ENCODE data around the gene SORD.

The SORD gene

DNA sequence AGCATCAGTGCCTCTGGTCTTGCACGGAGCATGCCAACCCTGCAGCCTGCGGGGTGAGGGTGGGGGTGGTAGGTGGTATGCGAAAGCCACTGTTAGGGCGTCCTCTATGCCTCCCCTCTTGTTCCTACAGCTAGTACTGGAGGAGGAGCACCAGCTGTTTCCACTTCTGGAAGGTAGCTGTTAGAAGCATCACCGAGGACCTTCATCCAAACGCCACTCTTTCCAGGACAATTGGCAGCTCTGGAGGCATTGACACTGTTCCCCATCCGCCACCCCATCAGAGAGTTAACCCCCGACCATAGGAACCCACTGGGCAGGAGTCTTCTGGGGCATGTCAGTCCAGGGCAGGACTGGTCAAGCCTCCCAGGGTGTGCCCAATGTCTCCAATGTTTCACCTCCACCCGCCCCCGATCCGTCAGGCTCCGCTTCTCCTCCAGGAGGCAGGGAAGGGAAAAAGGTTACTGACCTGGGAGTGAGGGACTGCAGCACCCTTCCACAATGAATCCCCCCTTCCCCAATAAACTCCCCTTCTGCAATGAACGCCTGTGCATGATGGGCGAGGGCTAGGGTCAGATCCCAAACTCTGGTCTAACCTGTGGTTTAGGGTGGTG, 90.5 kb downstream of the SORD start:
- no peak overlapping the region for H3K4me2 ChIP-seq
- H3K9ac ChIP-seq, result no peak overlapping the region
- H3K27me3 ChIP-seq, result peaks cover 64 to 69% (median 67%) of the 10 kb centered on the region in 11 experiments
- no peak overlapping the region for H3K4me3 ChIP-seq
- H3K4me1 ChIP-seq, result peaks cover 0 to 12% (median 2%) of the 10 kb centered on the region in 10 experiments; a peak in 7 of 20 replicates
- 0 out of 22 replicates have a peak, but pooled peaks cover 0 to 7% (median 0%) of the 10 kb centered on the region in 11 experiments for H4K20me1 ChIP-seq
- H3K27ac ChIP-seq, result no peak overlapping the region
- TF ChIP-seq Cebpa-rat (IDR thresholded peaks at IDR 0.05), result no peak
- peaks cover 25 to 44% (median 31%) of the 10 kb centered on the region in 11 experiments for H3K9me3 ChIP-seq (replicated peaks in 1 of 11)
- H3K36me3 ChIP-seq, result 0 out of 22 replicates have a peak, but pooled peaks cover 0 to 2% (median 0%) of the 10 kb centered on the region in 11 experiments

- H3K4me1 ChIP-seq, result peaks cover 0 to 12% (median 2%) of the 10 kb centered on the region in 10 experiments; a peak in 7 of 20 replicates
- peaks cover 64 to 69% (median 67%) of the 10 kb centered on the region in 11 experiments for H3K27me3 ChIP-seq
- no peak within 1 kb of the TSS for H3K27ac ChIP-seq
- H3K36me3 ChIP-seq, result 0 out of 22 replicates have a peak, but pooled peaks cover 0 to 2% (median 0%) of the 10 kb centered on the region in 11 experiments
- H3K4me2 ChIP-seq, result no peak within 1 kb of the TSS
- peaks cover 25 to 44% (median 31%) of the 10 kb centered on the region in 11 experiments for H3K9me3 ChIP-seq (replicated peaks in 1 of 11)
- no peak within 1 kb of the TSS for H3K4me3 ChIP-seq
- no peak within 1 kb of the TSS for H3K9ac ChIP-seq
- no peak for TF ChIP-seq Cebpa-rat (IDR thresholded peaks at IDR 0.05)
- H4K20me1 ChIP-seq, result 0 out of 22 replicates have a peak, but pooled peaks cover 0 to 7% (median 0%) of the 10 kb centered on the region in 11 experiments
Measured at GRCh38 chr15:45114076-45114750, 91.2 kb downstream of the SORD start, which contains the start of the genes DUOX2 and DUOXA2. DUOX2 (minus strand) TSS chr15:45114172; CDS start chr15:45113411, 761 bp downstream. DUOXA2 (plus strand) TSS chr15:45114326; CDS start chr15:45114606, 280 bp downstream.

- no peak overlapping the region for H3K4me2 ChIP-seq
- no peak overlapping the region for H3K27ac ChIP-seq
- H3K9ac ChIP-seq, result no peak overlapping the region
- no peak for TF ChIP-seq Cebpa-rat (IDR thresholded peaks at IDR 0.05)
- H3K4me1 ChIP-seq, result peaks cover 0 to 9% (median 2%) of the 10 kb centered on the region in 10 experiments; a peak in 7 of 20 replicates
- 0 out of 22 replicates have a peak, but pooled peaks cover 0 to 7% (median 0%) of the 10 kb centered on the region in 11 experiments for H4K20me1 ChIP-seq
- peaks cover 25 to 44% (median 31%) of the 10 kb centered on the region in 11 experiments for H3K9me3 ChIP-seq (replicated peaks in 1 of 11)
- H3K27me3 ChIP-seq, result peaks cover 64 to 69% (median 67%) of the 10 kb centered on the region in 11 experiments
- H3K36me3 ChIP-seq, result 0 out of 22 replicates have a peak, but pooled peaks cover 0 to 2% (median 0%) of the 10 kb centered on the region in 11 experiments
- H3K4me3 ChIP-seq, result no peak overlapping the region
Measured at GRCh38 chr15:45114751-45115085, 91.7 kb downstream of the SORD start.

GRCh38 chr15:45115312-45115820, 92.4 kb downstream of the SORD start:
- H3K27me3 ChIP-seq, result peaks cover 64 to 69% (median 67%) of the 10 kb centered on the region in 11 experiments
- H3K4me1 ChIP-seq, result peaks cover 0 to 5% (median 0%) of the 10 kb centered on the region in 10 experiments; a peak in 1 of 20 replicates
- H3K36me3 ChIP-seq, result 0 out of 22 replicates have a peak, but pooled peaks cover 0 to 2% (median 0%) of the 10 kb centered on the region in 11 experiments
- 0 out of 22 replicates have a peak, but pooled peaks cover 0 to 7% (median 0%) of the 10 kb centered on the region in 11 experiments for H4K20me1 ChIP-seq
- TF ChIP-seq Cebpa-rat (IDR thresholded peaks at IDR 0.05), result no peak
- no peak overlapping the region for H3K9ac ChIP-seq
- H3K4me2 ChIP-seq, result no peak overlapping the region
- peaks cover 25 to 40% (median 31%) of the 10 kb centered on the region in 11 experiments for H3K9me3 ChIP-seq (replicated peaks in 1 of 11)
- no peak overlapping the region for H3K4me3 ChIP-seq
- no peak overlapping the region for H3K27ac ChIP-seq

DNA sequence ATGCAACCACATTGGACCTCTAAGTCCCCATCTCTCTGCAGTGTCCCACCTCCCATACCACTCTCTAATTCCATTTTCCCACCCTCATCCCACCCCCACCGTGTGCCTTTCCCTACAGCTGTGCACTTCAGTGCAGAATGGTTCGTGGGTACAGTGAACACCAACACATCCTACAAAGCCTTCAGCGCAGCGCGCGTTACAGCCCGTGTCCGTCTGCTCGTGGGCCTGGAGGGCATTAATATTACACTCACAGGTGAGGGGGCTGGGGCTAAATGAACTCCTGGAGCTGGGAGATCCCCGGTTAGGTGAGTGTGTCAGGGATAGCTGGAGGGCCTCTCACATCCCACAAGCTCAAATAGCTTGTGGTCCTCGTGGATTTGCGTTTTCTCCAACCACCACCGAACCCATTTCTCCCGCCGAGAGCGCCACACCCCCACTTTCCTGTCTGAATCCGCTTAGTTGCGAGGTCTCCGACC, 93.0 kb downstream of the SORD start:
- Histone ChIP-seq H3K4me2 (no peak overlapping the region), H3K4me3 (no peak overlapping the region), H3K27ac (no peak overlapping the region), H4K20me1 (0 out of 22 replicates have a peak, but pooled peaks cover 0 to 7% (median 0%) of the 10 kb centered on the region in 11 experiments), H3K9ac (no peak overlapping the region), H3K36me3 (0 out of 22 replicates have a peak, but pooled peaks cover 0 to 2% (median 0%) of the 10 kb centered on the region in 11 experiments), H3K9me3 (replicated peaks in 1 of 11) (peaks cover 25 to 37% (median 31%) of the 10 kb centered on the region in 11 experiments), H3K4me1 (peaks cover 0 to 5% (median 0%) of the 10 kb centered on the region in 10 experiments; a peak in 4 of 20 replicates), H3K27me3 (peaks cover 64 to 69% (median 67%) of the 10 kb centered on the region in 11 experiments)
- TF ChIP-seq Cebpa-rat (IDR thresholded peaks at IDR 0.05), result no peak

DNA sequence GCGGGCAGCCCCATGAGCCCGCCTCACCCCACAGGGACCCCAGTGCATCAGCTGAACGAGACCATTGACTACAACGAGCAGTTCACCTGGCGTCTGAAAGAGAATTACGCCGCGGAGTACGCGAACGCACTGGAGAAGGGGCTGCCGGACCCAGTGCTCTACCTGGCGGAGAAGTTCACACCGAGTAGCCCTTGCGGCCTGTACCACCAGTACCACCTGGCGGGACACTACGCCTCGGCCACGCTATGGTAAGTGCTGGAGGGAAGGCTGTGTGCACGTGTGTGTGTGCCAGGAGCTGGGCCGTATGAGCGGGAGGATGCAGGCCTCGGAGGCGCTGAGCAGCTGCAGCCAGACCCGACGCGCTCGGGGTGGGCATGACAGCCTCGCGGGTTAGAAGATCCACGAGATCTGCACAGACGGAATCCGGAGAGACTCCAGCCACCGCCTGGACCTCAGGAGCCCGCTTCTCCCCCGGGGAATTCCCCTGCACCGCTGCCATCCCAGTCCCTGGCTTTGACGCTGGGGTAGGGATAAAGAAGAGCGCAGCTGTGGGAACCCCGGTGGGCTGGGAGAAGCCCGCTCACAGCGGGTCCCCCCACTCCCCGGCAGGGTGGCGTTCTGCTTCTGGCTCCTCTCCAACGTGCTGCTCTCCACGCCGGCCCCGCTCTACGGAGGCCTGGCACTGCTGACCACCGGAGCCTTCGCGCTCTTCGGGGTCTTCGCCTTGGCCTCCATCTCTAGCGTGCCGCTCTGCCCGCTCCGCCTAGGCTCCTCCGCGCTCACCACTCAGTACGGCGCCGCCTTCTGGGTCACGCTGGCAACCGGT, 93.7 kb downstream of the SORD start:
- H3K27me3 ChIP-seq, result peaks cover 62 to 64% (median 63%) of the 10 kb centered on the region in 11 experiments
- H3K4me1 ChIP-seq, result peaks cover 0 to 9% (median 4%) of the 10 kb centered on the region in 10 experiments; a peak in 9 of 20 replicates
- 0 out of 22 replicates have a peak, but pooled peaks cover 0 to 2% (median 0%) of the 10 kb centered on the region in 11 experiments for H3K36me3 ChIP-seq
- H3K27ac ChIP-seq, result no peak overlapping the region
- H4K20me1 ChIP-seq, result 0 out of 22 replicates have a peak, but pooled peaks cover 0 to 7% (median 0%) of the 10 kb centered on the region in 11 experiments
- no peak overlapping the region for H3K9ac ChIP-seq
- peaks cover 20 to 32% (median 25%) of the 10 kb centered on the region in 11 experiments for H3K9me3 ChIP-seq (replicated peaks in 1 of 11)
- H3K4me3 ChIP-seq, result no peak overlapping the region
- no peak for TF ChIP-seq Cebpa-rat (IDR thresholded peaks at IDR 0.05)
- no peak overlapping the region for H3K4me2 ChIP-seq

DNA sequence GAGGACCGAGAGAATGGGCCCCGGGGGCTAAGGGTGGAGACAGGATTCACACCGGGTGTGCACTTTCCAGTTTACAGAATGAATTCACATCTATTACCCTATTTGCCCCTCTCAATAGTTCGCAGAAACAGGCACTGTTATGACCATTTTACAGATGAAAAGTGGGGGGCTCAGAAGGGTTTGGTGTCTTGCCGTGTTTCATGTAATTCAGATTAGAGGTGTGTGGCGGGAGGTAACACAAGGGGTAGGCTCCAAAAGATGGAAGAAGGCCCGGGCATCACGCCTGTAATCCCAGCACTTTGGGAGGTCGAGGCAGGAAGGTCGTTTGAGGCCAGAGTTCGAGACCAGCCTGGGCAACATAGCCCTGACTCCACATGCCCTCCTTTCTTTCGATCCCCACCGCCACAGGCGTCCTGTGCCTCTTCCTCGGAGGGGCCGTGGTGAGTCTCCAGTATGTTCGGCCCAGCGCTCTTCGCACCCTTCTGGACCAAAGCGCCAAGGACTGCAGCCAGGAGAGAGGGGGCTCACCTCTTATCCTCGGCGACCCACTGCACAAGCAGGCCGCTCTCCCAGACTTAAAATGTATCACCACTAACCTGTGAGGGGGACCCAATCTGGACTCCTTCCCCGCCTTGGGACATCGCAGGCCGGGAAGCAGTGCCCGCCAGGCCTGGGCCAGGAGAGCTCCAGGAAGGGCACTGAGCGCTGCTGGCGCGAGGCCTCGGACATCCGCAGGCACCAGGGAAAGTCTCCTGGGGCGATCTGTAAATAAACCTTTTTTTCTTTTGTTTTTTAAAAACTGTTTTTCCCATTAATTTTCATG, 94.5 kb downstream of the SORD start:
- Histone ChIP-seq H3K9me3 (replicated peaks in 1 of 11) (peaks cover 12 to 24% (median 17%) of the 10 kb centered on the region in 11 experiments), H3K4me2 (peak overlapping the region in 9 of 11 experiments; percentile 5 to 51 (median 39); a peak in 9 of 22 replicates), H3K4me3 (no peak overlapping the region), H4K20me1 (0 out of 22 replicates have a peak, but pooled peaks cover 0 to 7% (median 0%) of the 10 kb centered on the region in 11 experiments), H3K9ac (no peak overlapping the region), H3K27ac (no peak overlapping the region), H3K27me3 (peaks cover 54 to 56% (median 55%) of the 10 kb centered on the region in 11 experiments), H3K4me1 (peaks cover 0 to 17% (median 7%) of the 10 kb centered on the region in 10 experiments; a peak in 9 of 20 replicates), H3K36me3 (0 out of 22 replicates have a peak, but pooled peaks cover 0 to 2% (median 0%) of the 10 kb centered on the region in 11 experiments)
- no peak for TF ChIP-seq Cebpa-rat (IDR thresholded peaks at IDR 0.05)
